SK-N-MC (cell line): ENCODE results near the gene ATP8B2.
"Not testable (repeated sequence)": the region's sequence is repeated elsewhere in the genome, so short reads cannot be mapped to it uniquely, and the experiment has no call there.

ENCODE experiments used
- EZH2 ChIP-seq: fragments of 200-600 bp; sonication (generic); IDR thresholded peaks from one replicate; pipeline ENCODE4 v1.6.1; 2017; ENCODE audit warnings: antibody characterized with exemption
- FOXP2 ChIP-seq: optimal IDR thresholded peaks from 2 replicates; pipeline ENCODE3; 2011; ENCODE audit warnings: mild to moderate bottlenecking, moderate library complexity; ENCODE audit not compliant: insufficient read depth; ENCODE audit errors: extremely low read length, control extremely low read depth
- POLR2AphosphoS5 ChIP-seq: IDR thresholded peaks from 2 replicates; pipeline ENCODE4 v1.6.1; 2012; ENCODE audit warnings: mild to moderate bottlenecking, low read depth, low read length, borderline replicate concordance

GRCh38 chr1:154341366-154341765 is 16.0 kb downstream of the ATP8B2 start:
- TF ChIP-seq POLR2AphosphoS5, EZH2, FOXP2: not testable (repeated sequence)
